ENCODE data around the gene TAS2R31.
"Not testable (repeated sequence)": the region's sequence is repeated elsewhere in the genome, so short reads cannot be mapped to it uniquely, and the experiment has no call there.

DNA sequence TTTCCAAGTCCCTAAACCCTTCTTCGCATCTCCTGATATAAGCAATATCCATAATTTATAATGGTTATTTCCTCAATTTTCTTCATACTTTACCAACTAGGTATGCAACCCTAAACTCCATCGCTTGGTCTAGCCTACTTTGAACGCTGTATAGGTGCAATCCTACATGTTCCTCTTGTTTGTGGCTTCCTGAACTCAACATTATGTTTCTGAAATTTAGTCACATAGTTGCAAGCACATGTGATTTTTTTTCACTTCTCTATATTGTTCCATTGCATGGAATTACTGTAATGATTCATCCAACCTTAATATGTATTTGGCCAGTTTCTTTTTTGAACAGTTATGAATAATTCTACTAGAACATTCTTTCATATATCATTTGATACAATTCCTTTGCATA, 2.8 kb upstream of the TAS2R31 start:
- TF ChIP-seq, protein P1, sequence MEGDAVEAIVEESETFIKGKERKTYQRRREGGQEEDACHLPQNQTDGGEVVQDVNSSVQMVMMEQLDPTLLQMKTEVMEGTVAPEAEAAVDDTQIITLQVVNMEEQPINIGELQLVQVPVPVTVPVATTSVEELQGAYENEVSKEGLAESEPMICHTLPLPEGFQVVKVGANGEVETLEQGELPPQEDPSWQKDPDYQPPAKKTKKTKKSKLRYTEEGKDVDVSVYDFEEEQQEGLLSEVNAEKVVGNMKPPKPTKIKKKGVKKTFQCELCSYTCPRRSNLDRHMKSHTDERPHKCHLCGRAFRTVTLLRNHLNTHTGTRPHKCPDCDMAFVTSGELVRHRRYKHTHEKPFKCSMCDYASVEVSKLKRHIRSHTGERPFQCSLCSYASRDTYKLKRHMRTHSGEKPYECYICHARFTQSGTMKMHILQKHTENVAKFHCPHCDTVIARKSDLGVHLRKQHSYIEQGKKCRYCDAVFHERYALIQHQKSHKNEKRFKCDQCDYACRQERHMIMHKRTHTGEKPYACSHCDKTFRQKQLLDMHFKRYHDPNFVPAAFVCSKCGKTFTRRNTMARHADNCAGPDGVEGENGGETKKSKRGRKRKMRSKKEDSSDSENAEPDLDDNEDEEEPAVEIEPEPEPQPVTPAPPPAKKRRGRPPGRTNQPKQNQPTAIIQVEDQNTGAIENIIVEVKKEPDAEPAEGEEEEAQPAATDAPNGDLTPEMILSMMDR (IDR thresholded peaks at IDR 0.05; ENCODE audit: extremely low read depth in 1 of 2, insufficient read depth in 1 of 2, low read depth in 1 of 2, low read length in 2 of 2): not testable (repeated sequence)
- TF ChIP-seq POLR2A (IDR thresholded peaks at IDR 0.05; ENCODE audit: low read depth, low read length); POLR2AphosphoS5 (IDR thresholded peaks at IDR 0.05; ENCODE audit: insufficient read depth, low read depth, low read length); MAX (IDR thresholded peaks at IDR 0.05; ENCODE audit: insufficient read depth, insufficient read length); FOS (IDR thresholded peaks at IDR 0.05; ENCODE audit: borderline replicate concordance, insufficient read depth, low read length); EZH2 (IDR thresholded peaks at IDR 0.05; ENCODE audit: borderline replicate concordance, low read depth, low read length, severe bottlenecking); JUN (IDR thresholded peaks at IDR 0.05; ENCODE audit: borderline replicate concordance, insufficient read depth, insufficient read length, low read depth): not testable (repeated sequence)

Data from endothelial cell of umbilical vein (primary cell).